Measurements from ENCODE around the gene TSG101.

Gene TSG101, protein sequence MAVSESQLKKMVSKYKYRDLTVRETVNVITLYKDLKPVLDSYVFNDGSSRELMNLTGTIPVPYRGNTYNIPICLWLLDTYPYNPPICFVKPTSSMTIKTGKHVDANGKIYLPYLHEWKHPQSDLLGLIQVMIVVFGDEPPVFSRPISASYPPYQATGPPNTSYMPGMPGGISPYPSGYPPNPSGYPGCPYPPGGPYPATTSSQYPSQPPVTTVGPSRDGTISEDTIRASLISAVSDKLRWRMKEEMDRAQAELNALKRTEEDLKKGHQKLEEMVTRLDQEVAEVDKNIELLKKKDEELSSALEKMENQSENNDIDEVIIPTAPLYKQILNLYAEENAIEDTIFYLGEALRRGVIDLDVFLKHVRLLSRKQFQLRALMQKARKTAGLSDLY

DNA sequence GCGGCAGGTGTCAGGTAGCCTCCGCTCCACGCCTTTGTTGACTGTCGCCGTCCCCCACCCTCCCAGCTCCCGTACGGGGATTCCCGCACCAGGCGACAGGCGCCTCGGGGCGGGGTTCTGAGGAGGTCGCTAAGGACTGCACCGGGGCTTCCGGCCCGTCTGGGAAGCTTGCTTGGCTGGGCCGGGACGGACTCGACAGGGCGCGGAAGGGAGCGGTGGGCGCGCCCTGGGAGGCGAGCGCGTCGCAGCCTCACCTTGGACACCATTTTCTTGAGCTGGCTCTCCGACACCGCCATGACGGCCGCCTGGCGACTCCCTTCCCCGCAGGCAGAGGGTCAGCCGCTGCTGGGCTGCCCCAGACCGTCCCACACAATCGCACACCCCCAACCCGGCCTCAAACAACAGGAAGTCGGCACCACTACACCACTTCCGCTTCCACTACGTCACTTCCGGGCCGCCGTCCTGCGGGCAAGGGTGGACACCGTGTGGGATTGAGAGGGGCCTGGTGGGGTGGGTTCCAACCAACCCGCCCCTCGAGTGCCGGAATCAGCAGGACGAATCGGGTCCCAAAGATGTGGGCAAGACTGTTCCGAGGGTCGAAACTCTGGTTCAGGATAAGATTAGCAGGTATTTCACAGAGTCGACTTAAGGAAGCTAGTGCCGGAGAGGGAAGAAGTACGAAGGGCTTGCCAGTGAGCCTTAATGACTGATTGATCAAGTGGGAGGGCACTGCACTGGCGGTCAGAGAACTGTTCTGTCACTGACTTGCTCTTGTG, at the start of gene TSG101:
Gene TSG101, minus strand, starts transcription at position 422 of the 776 bp plus-strand sequence. Its CDS starts 126 bp downstream, at position 296.
- peak; percentile 93 for DNase-seq

DNA sequence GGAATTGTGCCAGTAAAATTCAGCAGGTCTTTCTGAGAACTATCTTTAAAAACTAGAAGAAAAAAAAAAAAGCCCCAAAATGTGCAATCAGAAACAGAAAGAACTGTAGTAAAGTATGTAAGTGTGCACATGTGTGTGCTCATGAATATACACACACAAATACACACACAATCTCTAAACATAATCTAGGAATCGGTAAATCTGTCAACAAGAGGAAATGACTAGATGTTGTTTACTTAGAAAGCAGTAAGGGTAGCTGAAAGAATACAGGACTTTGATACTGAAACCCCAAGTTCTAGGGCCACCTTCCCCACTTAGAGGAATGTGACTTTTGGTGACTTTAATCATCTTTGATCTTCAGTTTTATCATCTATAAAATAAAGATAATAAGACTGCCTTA, 48.6 kb upstream of the TSG101 start:
- no peak for DNase-seq

DNA sequence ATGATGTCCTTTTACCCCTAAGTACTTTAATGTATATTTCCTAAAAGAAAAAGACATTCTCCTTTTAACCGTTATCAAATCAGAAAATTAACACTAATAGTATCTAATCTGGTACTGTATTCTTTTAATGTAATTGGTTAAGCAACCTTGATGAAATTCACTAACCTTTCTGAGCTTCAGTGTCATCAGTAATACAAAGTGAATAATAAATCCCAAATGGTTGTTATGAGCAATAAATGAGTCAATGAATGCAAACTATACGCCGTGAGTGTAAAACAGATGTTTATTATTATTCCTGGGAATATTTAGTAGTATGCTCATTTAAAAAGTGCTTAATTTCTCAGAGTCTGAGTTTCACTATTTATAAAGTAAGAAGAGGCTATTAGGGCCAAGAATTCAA, 40.3 kb upstream of the TSG101 start:
- DNase-seq: peak; percentile 51

DNA sequence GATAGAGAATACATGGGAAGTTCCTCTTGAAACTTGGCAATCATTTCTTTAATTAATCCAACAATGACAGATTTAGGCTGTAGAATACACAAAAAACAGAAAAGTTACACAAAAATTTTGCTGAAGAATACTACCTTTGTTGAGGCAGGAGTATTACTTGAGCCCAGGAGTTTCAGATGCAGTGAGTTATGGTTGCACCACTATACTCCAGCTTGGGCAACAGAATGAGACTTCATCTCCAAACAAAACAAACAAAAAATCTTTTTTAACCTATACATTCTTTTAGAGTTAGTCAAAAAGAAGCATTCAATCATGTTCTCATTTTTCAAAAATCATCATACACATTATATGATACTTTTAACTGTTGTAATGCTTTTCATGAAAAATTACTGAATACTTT, 39.7 kb upstream of the TSG101 start:
- peak; percentile 17 for DNase-seq

DNA sequence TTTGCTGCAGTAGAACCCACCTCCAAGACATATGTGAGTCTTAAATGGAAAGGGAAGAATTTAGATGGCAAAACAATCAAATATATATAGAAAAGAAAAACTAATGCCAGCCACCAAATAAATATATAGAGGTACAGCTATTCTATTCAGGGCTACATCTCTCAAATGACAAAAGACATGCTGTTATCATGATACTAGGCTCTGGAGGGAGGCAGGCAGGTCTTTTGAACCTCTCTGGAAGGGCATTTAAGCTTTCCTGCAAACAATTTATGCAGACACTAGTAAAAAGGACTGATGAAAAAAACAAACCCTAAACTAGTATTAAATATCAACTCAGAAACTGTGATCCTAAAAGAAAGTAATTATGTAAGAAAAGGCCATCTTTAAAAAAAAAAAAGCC, 37.4 kb upstream of the TSG101 start:
- no peak for DNase-seq

DNA sequence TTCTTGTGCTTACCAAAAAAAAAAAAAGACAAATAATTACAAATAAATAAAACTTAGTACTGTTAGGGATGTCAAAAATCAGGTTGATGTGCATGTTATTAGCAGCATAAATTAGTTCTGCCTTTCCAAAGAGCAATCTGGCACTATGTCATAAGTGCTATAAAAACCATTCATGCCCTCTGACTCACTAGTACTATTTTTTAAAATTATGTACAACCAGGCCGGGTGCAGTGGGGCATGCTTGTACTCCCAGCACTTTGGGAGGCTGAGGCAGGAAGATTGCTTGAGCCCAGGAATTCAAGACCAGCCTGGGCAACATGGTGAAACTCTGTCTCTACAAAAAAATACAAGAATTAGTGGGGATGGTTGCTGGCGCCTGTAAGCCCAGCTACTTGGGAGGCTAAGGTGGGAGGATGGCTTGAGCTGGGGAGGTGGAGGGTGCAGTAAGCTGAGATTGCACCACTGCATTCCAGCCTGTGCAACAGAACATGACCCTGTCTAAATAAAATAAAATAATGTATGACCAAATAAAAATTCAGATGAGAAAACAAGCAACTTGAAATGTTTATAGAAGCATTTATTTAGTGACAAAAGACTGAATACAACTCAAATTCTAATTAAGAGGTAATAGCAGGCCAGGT, 36.5 kb upstream of the TSG101 start:
- DNase-seq: no peak

DNA sequence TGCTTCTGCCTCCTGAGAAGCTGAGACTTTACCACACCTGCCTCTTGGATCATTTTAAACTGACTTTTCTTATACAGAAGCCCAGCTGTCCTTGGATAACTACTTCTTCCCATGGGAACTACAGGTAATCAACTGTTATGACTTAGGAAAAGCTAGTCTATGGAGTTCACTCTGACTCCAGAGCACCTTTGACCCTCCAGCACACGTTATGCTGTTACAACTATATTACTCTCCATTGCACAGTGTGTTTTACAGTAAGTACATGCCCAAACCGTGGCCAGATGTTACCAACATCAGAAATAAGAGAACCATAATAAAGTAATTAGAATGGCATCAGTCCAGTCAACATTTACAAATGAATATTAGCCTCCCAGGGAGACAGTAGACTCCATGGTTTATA, 21.3 kb upstream of the TSG101 start:
- DNase-seq: no peak

DNA sequence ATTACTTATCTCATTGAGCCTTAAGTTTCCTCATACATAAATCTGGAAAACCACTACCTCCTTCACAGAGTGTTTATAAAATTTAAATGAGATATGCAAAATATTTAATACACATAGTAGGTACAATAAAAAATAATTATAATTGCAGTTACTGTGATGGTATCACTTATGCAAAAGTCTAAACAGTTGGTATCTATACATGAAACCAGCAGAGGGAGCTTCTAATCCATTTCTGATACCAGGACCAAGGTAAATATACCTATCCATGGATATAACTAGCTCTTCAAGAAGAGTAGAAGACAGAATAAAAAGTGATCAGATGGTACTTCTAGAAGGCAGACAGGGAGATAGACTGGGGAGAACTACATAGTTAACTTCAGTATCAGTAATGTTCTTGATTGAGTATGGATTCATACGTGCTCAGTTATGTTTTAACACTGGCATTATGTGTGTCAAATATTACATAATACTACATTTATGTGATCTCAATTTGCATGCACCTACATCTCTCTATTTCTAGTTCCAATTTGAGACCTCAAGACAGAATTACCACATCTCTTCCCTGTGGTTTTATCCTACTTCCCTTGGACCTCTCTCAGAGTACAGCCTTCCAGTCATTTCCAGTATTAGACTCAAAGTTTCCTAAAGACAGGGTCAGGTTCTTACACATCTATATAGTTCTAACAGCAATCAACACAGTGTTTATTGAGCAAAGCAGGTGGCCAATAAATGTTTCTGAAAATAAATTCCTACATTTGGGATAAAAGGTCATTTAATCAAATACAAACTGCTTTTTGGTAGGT, 13.7 kb upstream of the TSG101 start:
- DNase-seq: no peak

DNA sequence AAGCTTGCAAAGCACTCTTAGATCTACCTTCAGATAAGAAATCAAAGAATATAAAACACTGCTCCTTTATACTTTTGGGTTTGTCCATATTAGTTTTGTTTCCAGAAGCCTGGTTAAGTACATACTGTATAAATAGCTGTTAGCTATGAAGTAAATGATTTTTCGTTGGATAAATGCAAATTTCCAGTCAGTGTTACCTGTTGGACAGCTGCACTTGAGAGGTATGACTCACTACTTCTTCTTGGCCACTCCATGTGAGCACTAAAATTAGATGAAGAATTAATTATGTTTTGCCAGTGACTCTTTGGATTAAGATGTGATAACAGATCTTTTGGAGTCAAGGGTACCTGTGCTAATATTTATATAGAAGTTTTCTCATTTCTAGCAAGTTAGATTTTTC, 9.5 kb upstream of the TSG101 start:
- no peak for DNase-seq

DNA sequence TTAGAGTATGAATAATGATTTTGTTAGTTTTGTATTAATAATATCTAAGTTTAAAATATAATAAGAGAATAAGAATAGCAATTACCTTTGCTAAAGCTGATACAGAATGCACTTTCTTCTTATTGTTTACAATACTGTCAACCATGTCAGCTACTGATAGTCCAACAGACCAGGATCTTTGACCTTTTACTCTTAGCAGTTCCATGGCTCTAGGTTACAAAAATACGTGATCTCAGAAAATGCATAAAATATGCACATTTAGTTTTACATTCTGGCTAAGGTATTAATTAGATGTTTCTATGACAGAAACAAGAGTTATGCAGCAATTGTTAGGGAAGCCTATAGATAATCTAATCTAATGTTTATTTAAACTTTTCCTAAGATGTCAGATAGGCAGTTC, 7.5 kb upstream of the TSG101 start:
- DNase-seq: no peak

DNA sequence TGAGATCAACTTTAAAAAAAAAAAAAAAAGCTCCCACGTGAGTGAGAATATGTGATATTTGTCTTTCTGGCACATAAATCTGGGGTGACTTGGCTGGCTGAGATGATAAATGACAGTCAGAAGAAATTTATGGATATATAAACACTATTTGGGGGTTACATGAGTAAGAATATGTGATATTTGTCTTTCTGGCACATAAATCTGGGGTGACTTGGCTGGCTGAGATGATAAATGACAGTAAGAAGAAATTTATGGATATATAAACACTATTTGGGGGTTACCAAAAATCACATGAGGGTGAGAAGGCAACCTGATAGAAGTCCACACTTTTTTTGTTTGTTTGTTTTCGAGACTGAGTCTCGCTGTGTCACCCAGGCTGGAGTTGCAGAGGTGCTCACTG, 6.6 kb upstream of the TSG101 start:
- DNase-seq: no peak

DNA sequence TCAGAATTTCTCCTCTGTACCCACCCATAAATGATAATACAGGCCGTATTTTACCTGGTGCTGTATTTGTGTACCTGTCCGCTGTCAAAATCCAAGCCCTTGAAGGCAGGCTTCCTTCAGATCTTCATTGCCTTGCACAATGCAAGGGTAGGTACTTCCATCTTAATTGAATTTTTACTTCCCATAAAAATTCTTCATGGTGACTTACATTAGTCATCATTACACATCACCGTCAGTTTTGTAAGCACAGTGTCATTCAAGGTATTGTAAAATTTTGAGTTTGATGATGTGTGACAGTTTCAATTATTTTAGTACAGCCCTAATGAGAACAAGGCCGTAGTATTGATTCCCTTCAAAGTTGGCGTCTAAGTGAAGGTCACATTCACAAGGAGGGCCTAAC, 770 bp upstream of the TSG101 start:
- DNase-seq: peak; percentile 21

DNA sequence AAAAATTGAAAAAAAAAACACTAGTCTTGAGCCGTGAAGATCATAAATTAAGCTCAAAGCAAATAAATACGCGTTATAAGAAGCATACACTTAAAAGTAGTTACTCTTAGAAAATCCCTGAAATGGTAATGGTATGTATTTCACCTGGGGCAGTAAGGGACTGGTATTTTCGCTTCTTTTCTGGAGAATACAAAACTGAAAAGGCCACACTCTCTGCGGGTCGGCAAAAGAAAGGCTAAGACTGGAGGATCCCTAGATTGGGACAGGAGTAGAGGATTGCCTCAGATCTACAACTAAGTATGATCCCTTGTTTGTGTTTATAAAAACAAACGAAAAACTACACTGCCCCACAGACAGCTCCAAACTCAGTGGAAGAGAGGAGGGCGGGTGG, 617 bp downstream of the TSG101 start:
- DNase-seq: no peak

DNA sequence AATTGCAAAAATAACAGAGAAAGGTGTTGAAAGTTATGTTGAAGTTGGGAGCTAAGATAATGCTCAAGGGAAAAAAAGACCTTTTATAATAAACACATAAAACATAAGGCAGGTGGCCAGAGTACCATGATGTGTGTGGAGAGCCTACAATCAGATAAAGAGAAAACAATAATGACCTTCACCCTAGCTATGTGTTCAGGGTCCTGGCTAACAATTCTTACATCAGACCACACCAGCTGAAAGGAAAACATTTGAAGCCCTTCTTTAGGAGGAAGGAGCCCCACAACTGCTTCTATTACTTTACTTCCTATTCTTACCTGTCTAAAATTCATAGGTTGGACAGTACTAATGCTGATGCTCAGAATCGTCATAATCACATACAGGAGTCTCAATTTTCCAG, 2.5 kb downstream of the TSG101 start:
- no peak for DNase-seq

DNA sequence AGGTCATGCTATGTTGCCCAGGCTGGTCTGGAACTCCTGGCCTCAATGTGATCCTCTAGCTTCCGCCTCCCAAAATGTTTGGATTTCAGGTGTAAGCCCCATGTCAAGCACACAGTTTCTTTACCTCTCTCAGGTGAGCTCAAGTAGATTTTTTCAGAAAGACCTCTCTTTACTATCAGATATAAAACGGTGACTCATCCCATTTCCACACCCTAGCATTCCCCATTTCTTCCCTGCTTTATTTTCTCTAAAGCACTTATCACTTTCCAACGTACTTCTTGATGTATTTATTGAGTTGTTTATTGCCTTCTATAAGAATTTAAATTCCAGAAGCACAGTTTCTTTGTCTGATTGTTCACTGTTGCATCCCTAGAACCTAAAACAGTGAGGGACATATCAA, 3.7 kb downstream of the TSG101 start:
- DNase-seq: no peak

DNA sequence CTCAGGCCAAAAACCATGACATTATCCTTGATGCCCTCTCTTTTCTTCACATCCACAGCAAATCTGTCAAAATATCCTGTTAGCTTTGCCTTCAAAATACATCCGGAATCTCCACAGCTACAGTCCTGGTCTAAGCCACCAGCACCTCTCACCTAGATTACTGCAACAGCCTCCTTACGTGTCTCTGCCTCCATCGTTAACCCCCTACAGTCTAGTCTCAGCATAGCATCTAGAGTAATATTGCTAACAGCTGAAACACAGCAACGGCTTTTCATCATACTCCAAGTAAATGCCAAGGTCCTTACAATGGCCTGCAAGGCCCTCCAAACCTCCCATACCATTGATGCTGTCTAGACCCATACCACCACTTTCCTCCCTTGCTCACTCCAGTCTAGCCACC, 4.4 kb downstream of the TSG101 start:
- DNase-seq: no peak

DNA sequence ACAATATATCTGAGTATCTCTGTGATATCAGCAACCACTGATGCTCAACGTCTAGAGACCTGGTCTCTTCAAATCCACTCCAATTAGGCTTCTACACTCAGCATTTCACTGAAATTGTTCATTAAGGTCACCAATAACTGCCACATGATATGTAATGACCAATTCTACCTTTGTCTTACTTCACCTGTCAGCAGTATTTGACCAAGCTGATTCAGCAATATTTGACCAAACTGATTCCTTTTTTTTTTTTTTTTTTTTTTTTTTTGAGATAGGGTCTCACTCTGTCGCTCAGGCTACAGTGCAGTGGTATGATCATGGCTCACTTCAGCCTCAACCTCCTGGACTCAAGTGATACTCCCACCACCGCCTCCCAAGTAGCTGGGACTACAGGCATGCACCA, 5.6 kb downstream of the TSG101 start:
- no peak for DNase-seq

DNA sequence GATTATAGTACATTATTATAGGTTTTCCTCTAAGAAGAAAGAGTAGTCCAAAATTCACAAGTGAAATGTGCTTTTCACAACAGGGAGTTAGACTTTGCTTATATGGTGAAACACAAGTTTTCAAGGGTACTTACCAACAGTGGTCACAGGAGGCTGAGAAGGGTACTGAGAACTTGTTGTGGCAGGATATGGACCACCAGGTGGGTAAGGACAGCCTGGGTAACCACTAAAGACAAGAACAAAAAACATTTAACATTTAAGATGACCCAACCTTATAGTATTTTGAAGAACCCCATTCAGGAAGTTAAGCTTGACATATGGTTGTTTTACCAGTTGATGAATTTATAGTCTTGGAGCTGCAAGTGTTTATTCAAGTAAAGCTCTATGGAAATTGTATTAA, 24.4 kb downstream of the TSG101 start:
- DNase-seq: no peak

DNA sequence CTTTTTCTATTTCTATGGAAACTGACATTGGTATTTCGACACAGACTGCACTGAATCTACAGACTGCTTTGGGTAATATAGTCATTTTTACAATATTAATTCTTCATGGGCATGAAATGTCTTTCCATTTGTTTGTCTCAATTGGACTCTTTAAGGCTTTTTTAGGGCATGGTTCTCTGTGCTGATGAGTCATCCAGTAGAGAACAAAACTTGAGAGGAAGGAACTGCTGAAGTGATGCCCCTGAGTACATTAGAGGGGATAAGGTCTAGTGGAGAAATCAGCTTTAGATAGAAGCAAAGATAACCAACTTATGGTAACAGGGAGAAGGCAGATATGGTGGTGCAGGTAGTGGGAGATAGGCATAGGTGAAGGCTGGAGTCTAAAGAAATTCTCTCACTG, 25.1 kb downstream of the TSG101 start:
- no peak for DNase-seq

DNA sequence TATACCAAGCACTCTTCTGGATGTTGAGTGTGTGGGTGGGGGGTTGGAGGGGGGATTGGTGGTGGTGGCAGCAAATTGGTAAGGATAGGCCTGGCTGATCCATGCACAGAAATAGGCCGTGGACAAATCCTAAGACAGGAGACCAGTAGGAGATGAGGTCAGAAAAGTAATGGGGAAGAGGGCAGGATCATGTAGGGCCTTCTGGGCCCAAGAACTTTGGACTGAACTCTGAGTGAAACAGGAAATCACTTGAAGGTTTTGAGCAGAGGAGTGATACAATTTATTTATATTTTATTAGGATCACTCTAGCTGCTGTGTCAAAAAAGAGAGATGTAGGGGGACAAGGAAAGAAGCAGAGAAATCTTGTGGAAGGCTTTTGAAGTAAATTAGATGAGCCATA, 28.7 kb downstream of the TSG101 start:
- DNase-seq: no peak

DNA sequence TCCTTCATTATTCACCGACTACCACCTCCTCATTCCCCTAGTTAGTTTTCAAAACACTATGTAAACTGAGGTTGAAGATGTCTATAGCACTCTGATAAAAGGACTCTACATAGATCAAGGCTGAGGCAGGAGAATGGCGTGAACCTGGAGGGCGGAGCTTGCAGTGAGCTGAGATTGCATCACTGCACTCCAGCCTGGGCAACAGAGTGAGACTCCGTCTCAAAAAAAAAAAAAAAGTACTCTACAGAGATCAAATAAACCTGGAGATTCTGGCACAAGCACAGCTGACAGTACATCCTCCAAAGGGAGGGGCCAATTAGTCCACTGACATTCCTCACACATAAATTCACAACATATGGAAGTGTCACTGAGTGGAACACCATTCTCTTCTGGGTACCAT, 31.0 kb downstream of the TSG101 start:
- peak; percentile 3 for DNase-seq

DNA sequence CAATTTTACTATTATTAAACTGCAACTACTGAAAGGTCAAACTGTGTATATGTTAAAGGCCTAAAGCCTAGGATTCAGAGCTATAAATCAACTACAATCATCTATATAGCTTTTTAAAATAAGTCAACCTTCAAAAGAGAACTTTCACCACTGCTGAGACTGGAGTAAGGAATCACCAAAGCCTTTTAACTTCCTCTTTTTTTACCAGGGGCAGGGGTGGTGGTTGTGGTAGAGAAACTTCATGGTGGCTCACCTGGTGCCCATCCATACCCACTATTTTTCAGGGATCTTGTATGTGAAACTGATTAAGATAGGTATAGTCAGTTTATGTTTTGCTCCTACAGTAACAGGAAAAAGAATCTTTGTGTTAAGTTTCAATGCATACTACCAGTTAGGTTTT, 31.5 kb downstream of the TSG101 start:
- no peak for DNase-seq

DNA sequence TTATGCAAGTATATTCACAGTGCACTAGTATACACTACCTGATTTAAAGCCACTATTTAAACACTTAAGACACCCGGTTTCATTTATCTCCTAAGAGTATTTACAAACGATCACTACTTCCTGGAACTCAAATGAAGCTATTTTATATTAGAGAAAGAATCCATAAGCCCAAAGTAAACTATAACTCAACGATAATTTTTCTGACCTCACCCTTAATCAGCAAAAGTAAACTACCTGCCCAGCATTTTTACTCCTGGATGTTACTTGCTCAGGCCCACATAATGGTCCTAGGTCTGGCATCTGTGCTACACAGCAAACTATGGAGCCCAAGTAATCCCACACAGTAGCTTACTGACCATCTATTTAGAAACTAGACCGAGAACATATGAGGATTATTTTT, 33.4 kb downstream of the TSG101 start:
- DNase-seq: no peak

Measured in fibroblast of skin of right quadriceps (primary cell).